Activated CD8-positive, alpha-beta T cell treated with anti-CD3 and anti-CD28 coated beads for 36 hours (primary cell): Measurements from ENCODE around the gene RBM38. TPM values are rescaled to one million over a fixed set of nuclear protein-coding genes. Genes with fewer than 3 reads are reported as not detected.

Source experiments
- ATAC-seq: fragments of 200-7000 bp; cut with Tn5 transposase; one replicate; pipeline ENCODE4 v1.10.0; 2021; ENCODE audit warnings: mild to moderate bottlenecking, moderate library complexity
- CTCF ChIA-PET: fragments of 350-600 bp; sonication (Branson Sonifier 250); formaldehyde crosslinking; loops from one replicate; lab custom pipeline; 2021; ENCODE audit warnings: antibody characterized with exemption; lab: Charles Lee
- POLR2A ChIA-PET: fragments of 350-600 bp; sonication (Branson Sonifier 250); formaldehyde crosslinking; loops from one replicate; lab custom pipeline; 2021; ENCODE audit warnings: antibody characterized with exemption; lab: Charles Lee
- DNase-seq: peaks from one replicate; pipeline ENCODE4 v3.0.0-alpha.2; 2020
- H3K27ac Mint-ChIP-seq: one replicate; pipeline ENCODE4 v1.8.0; 2021; ENCODE audit warnings: mild to moderate bottlenecking, mixed read lengths
- H3K27me3 Mint-ChIP-seq: one replicate; pipeline ENCODE4 v1.8.0; 2021; ENCODE audit warnings: mixed read lengths
- H3K36me3 Mint-ChIP-seq: one replicate; pipeline ENCODE4 v1.8.0; 2021; ENCODE audit warnings: low read depth, mixed read lengths
- H3K4me1 Mint-ChIP-seq: one replicate; pipeline ENCODE4 v1.8.0; 2021; ENCODE audit warnings: low read depth, mixed read lengths
- H3K4me3 Mint-ChIP-seq: one replicate; pipeline ENCODE4 v1.8.0; 2021; ENCODE audit warnings: mild to moderate bottlenecking, moderate library complexity, mixed read lengths
- H3K9me3 Mint-ChIP-seq: one replicate; pipeline ENCODE4 v1.8.0; 2021; ENCODE audit warnings: mixed read lengths
- CTCF ChIP-seq: fragments of 200-600 bp; IDR thresholded peaks from one replicate; pipeline ENCODE4 v1.8.0; 2022; ENCODE audit warnings: antibody characterized with exemption, mild to moderate bottlenecking
- intact Hi-C: fragments of 100-400 bp; cut with micrococcal nuclease; formaldehyde crosslinking; loops from one replicate; pipeline ENCODE4 v1.10.0; 2022
- total RNA-seq, 2 experiments: library from RNA; stranded (reverse); gene quantifications; one replicate each; pipeline ENCODE4 v1.2.3, GENCODE V29; 2021

Gene RBM38
- total RNA-seq, 2 experiments from 2014 or later: 114 to 116 TPM

- no peak for ATAC-seq
- Mint-ChIP-seq H3K4me3 (no peak overlapping the region), H3K36me3 (no peaks in the 10 kb centered on the region), H3K27me3 (no peaks in the 10 kb centered on the region), H3K27ac (no peak overlapping the region), H3K4me1 (peaks cover under 1% of the 10 kb centered on the region), H3K9me3 (peaks cover 2% of the 10 kb centered on the region)
- DNase-seq: no peak
- intact Hi-C loops: no loop called here
- CTCF ChIA-PET: interaction anchor here (1.4 kb wide), 1 partner anchor 9 kb away, joined by 4 read pairs; no protein-coding TSS in a partner anchor
- POLR2A ChIA-PET: no interaction called here
- no peak for TF ChIP-seq CTCF
These were observed 53.3 kb downstream of the RBM38 start for GRCh38 chr20:57444394-57445048.

- DNase-seq (no peak), ATAC-seq (no peak)
- Mint-ChIP-seq H3K27me3 (no peaks in the 10 kb centered on the region), H3K9me3 (peaks cover 2% of the 10 kb centered on the region), H3K4me3 (no peak overlapping the region), H3K36me3 (no peaks in the 10 kb centered on the region), H3K4me1 (peaks cover 8% of the 10 kb centered on the region), H3K27ac (no peak overlapping the region)
- no peak for TF ChIP-seq CTCF
- POLR2A ChIA-PET: no interaction called here
- CTCF ChIA-PET: no interaction called here
- intact Hi-C loops: no loop called here
These were observed 54.1 kb downstream of the RBM38 start for GRCh38 chr20:57445298-57445697.

GRCh38 chr20:57445774-57446173 lies 54.6 kb downstream of the RBM38 start:
- POLR2A ChIA-PET: no interaction called here
- no peak overlapping the region for H3K4me3 Mint-ChIP-seq
- H3K9me3 Mint-ChIP-seq: peaks cover 2% of the 10 kb centered on the region
- H3K36me3 Mint-ChIP-seq: no peaks in the 10 kb centered on the region
- H3K27me3 Mint-ChIP-seq: no peaks in the 10 kb centered on the region
- H3K27ac Mint-ChIP-seq: no peak overlapping the region
- no peak for DNase-seq
- intact Hi-C loops: no loop called here
- CTCF ChIA-PET: no interaction called here
- peaks cover 13% of the 10 kb centered on the region for H3K4me1 Mint-ChIP-seq
- ATAC-seq: no peak
- TF ChIP-seq CTCF: no peak

GRCh38 chr20:57448764-57449354 lies 57.7 kb downstream of the RBM38 start:
- DNase-seq (no peak), ATAC-seq (no peak)
- H3K4me3 Mint-ChIP-seq: no peak overlapping the region
- CTCF ChIA-PET: no interaction called here
- TF ChIP-seq CTCF: no peak
- intact Hi-C loops: no loop called here
- peaks cover 5% of the 10 kb centered on the region for H3K36me3 Mint-ChIP-seq
- POLR2A ChIA-PET: interaction anchor here (1.3 kb wide), 1 partner anchor 56 kb away, joined by 5 read pairs; no protein-coding TSS in a partner anchor
- H3K9me3 Mint-ChIP-seq: peaks cover 6% of the 10 kb centered on the region
- H3K27me3 Mint-ChIP-seq: no peaks in the 10 kb centered on the region
- H3K4me1 Mint-ChIP-seq: peaks cover 31% of the 10 kb centered on the region
- no peak overlapping the region for H3K27ac Mint-ChIP-seq
